B cell (primary cell): ENCODE measurements around the gene EPN2. TPM values are rescaled to one million over a fixed set of nuclear protein-coding genes. Genes with fewer than 3 reads are reported as not detected.

Source experiments
- ATAC-seq: fragments of 200-7000 bp; cut with Tn5 transposase; one replicate; pipeline ENCODE4 v1.10.0; 2021; ENCODE audit warnings: low read depth, mild to moderate bottlenecking, moderate number of reproducible peaks, moderate library complexity
- CTCF ChIA-PET: fragments of 350-600 bp; sonication (Branson Sonifier 250); formaldehyde crosslinking; loops from one replicate; lab custom pipeline; 2021; ENCODE audit warnings: antibody characterized with exemption, inconsistent platforms; lab: Charles Lee
- POLR2A ChIA-PET: fragments of 350-600 bp; sonication (Branson Sonifier 250); formaldehyde crosslinking; loops from one replicate; lab custom pipeline; 2021; ENCODE audit warnings: antibody characterized with exemption; lab: Charles Lee
- DNase-seq: peaks from one replicate; pipeline ENCODE4 v3.0.0; 2013
- H2AFZ ChIP-seq: 2 replicates; pipeline ENCODE4 v1.6.1; 2012; ENCODE audit warnings: mild to moderate bottlenecking, low read depth, low read length; ENCODE audit not compliant: insufficient read depth, poor library complexity, severe bottlenecking
- H3K27ac ChIP-seq, 2 donors: 1 replicate in 1 of 2; 2 replicates in 1 of 2; pipeline ENCODE4 v1.5.1; 2012 to 2013; ENCODE audit warnings: low read length in 2 of 2, mild to moderate bottlenecking in 2 of 2, moderate library complexity in 1 of 2
- H3K27me3 ChIP-seq, 4 experiments: fragments of 200-600 bp in 1 of 4; sonication (generic) in 1 of 4; replicated peaks in 1 of 4; 1 replicate in 2 of 4; 2 replicates in 2 of 4; pipeline versions ENCODE4 v1.6.1 to v1.7.0; 2013 to 2016; ENCODE audit warnings: low read length in 3 of 4, mild to moderate bottlenecking in 2 of 4, mixed read lengths in 1 of 4, moderate library complexity in 1 of 4; ENCODE audit not compliant: insufficient read depth in 4 of 4, control insufficient read depth in 3 of 4; ENCODE audit errors: control extremely low read depth in 1 of 4
- H3K36me3 ChIP-seq, 2 experiments: replicated peaks in 1 of 2; 1 replicate in 1 of 2; 2 replicates in 1 of 2; pipeline versions ENCODE4 v1.6.1 to v1.7.1; 2013; ENCODE audit warnings: low read length in 1 of 2; ENCODE audit not compliant: insufficient read depth in 2 of 2, control insufficient read depth in 1 of 2; ENCODE audit errors: control extremely low read depth in 1 of 2, extremely low read depth in 1 of 2
- H3K4me1 ChIP-seq, 2 donors: fragments of 200-600 bp in 1 of 2; sonication (generic) in 1 of 2; 1 replicate in 1 of 2; 2 replicates in 1 of 2; pipeline versions ENCODE4 v1.5.1 to v1.6.1; 2013 to 2017; ENCODE audit warnings: low read length in 2 of 2; ENCODE audit not compliant: control insufficient read depth in 2 of 2, insufficient read depth in 2 of 2
- H3K4me2 ChIP-seq: replicated peaks from 2 replicates; pipeline ENCODE3; 2012; ENCODE audit warnings: mild to moderate bottlenecking, low read depth, low read length; ENCODE audit not compliant: poor library complexity, severe bottlenecking
- H3K4me3 ChIP-seq, 5 experiments: fragments of 200-600 bp in 1 of 5; sonication (generic) in 1 of 5; 1 replicate in 3 of 5; 2 replicates in 2 of 5; pipeline versions ENCODE4 v1.5.1 to v1.7.0; 2011 to 2016; ENCODE audit warnings: low read length in 4 of 5, mild to moderate bottlenecking in 4 of 5, low read depth in 2 of 5, control low read depth in 1 of 5, moderate library complexity in 1 of 5; ENCODE audit not compliant: insufficient read depth in 1 of 5; ENCODE audit errors: control extremely low read depth in 1 of 5, extremely low read depth in 1 of 5
- H3K79me2 ChIP-seq: fragments of 200-600 bp; sonication (generic); one replicate; pipeline ENCODE4 v1.6.0; 2016; ENCODE audit warnings: low read length; ENCODE audit not compliant: control insufficient read depth, insufficient read depth
- H3K9ac ChIP-seq: fragments of 200-600 bp; sonication (generic); 2 replicates; pipeline ENCODE4 v1.6.1; 2017; ENCODE audit warnings: mild to moderate bottlenecking, low read length, moderate library complexity
- H3K9me3 ChIP-seq, 3 donors: one replicate each; pipeline versions ENCODE4 v1.6.1 to v1.7.1; 2013; ENCODE audit warnings: low read length in 2 of 3; ENCODE audit not compliant: control insufficient read depth in 2 of 3, insufficient read depth in 1 of 3; ENCODE audit errors: control extremely low read depth in 1 of 3
- H4K20me1 ChIP-seq: 2 replicates; pipeline ENCODE4 v1.6.0; 2012; ENCODE audit warnings: mild to moderate bottlenecking, low read length; ENCODE audit not compliant: insufficient read depth, control insufficient read depth, poor library complexity, severe bottlenecking
- H3K27ac Mint-ChIP-seq: one replicate; pipeline ENCODE4 v1.8.0; 2021; ENCODE audit warnings: mixed read lengths
- H3K27me3 Mint-ChIP-seq: one replicate; pipeline ENCODE4 v1.8.0; 2021; ENCODE audit warnings: mixed read lengths
- H3K4me1 Mint-ChIP-seq: one replicate; pipeline ENCODE4 v1.8.0; 2021; ENCODE audit warnings: mixed read lengths
- H3K4me3 Mint-ChIP-seq: one replicate; pipeline ENCODE4 v1.8.0; 2021; ENCODE audit warnings: mixed read lengths
- H3K9me3 Mint-ChIP-seq: one replicate; pipeline ENCODE4 v1.8.0; 2022; ENCODE audit warnings: mixed read lengths; ENCODE audit not compliant: insufficient read depth
- EZH2 ChIP-seq: IDR thresholded peaks from 2 replicates; pipeline ENCODE4 v1.6.1; 2012; ENCODE audit warnings: borderline replicate concordance, low read depth, mild to moderate bottlenecking, moderate library complexity, low read length; ENCODE audit not compliant: insufficient read depth, poor library complexity, severe bottlenecking
- WGBS: methylation state at CpG from one replicate; pipeline ENCODE4 v1.1.5; 2013; ENCODE audit warnings: missing lambda C conversion rate; ENCODE audit not compliant: insufficient coverage; 5-methylcytosine and 5-hydroxymethylcytosine counted together
- intact Hi-C: fragments of 100-400 bp; cut with micrococcal nuclease; formaldehyde crosslinking; loops from one replicate; pipeline ENCODE4 v1.10.0; 2022
- polyA plus RNA-seq: library from polyadenylated mRNA; depleted of rRNA; stranded (reverse); fragments of >200 nt; gene quantifications from 2 replicates; pipeline ENCODE4 v1.2.3, GENCODE V29; 2012
- total RNA-seq, 2 donors: library from RNA; stranded (reverse); fragments of 120-200 nt in 1 of 2; gene quantifications; 1 replicate in 1 of 2; 2 replicates in 1 of 2; pipeline versions ENCODE4 v1.2.3 to v1.2.4, GENCODE V29; 2013 to 2022
- TF ChIP-seq, protein P1 (sequence below): fragments of 200-600 bp; IDR thresholded peaks from one replicate; pipeline ENCODE4 v1.8.0; 2022; ENCODE audit warnings: antibody characterized with exemption, mild to moderate bottlenecking

The EPN2 gene
- total and polyA plus RNA-seq, 2 donors (not counting 1 experiment from before 2014, with no cell fraction given): 15.7 to 35.6 TPM

GRCh38 chr17:19347323-19348080, 110.3 kb downstream of the EPN2 start:
- TF ChIP-seq EZH2: no peak
- TF ChIP-seq, protein P1, sequence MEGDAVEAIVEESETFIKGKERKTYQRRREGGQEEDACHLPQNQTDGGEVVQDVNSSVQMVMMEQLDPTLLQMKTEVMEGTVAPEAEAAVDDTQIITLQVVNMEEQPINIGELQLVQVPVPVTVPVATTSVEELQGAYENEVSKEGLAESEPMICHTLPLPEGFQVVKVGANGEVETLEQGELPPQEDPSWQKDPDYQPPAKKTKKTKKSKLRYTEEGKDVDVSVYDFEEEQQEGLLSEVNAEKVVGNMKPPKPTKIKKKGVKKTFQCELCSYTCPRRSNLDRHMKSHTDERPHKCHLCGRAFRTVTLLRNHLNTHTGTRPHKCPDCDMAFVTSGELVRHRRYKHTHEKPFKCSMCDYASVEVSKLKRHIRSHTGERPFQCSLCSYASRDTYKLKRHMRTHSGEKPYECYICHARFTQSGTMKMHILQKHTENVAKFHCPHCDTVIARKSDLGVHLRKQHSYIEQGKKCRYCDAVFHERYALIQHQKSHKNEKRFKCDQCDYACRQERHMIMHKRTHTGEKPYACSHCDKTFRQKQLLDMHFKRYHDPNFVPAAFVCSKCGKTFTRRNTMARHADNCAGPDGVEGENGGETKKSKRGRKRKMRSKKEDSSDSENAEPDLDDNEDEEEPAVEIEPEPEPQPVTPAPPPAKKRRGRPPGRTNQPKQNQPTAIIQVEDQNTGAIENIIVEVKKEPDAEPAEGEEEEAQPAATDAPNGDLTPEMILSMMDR: no peak
- no peak overlapping the region for H2AFZ ChIP-seq
- H3K4me2 ChIP-seq: no peak overlapping the region
- peaks cover 0 to 11% of the 10 kb centered on the region in 2 donors for H3K4me1 ChIP-seq
- H3K36me3 ChIP-seq: no peaks in the 10 kb centered on the region
- POLR2A ChIA-PET: no interaction called here
- Mint-ChIP-seq H3K4me1 (peaks cover 8% of the 10 kb centered on the region), H3K4me3 (no peak overlapping the region), H3K27me3 (peaks cover 8% of the 10 kb centered on the region), H3K27ac (no peak overlapping the region), H3K9me3 (no peaks in the 10 kb centered on the region)
- DNase-seq (peak; percentile 13), ATAC-seq (peak; percentile 58)
- intact Hi-C loops: no loop called here
- H4K20me1 ChIP-seq: no peaks in the 10 kb centered on the region
- H3K9me3 ChIP-seq: no peaks in the 10 kb centered on the region
- CTCF ChIA-PET: interaction anchor here (2.2 kb wide), 1 partner anchor 9 kb away, joined by 9 read pairs; no protein-coding TSS in a partner anchor
- WGBS: 82% methylated on average over 13 of the region's 13 CpGs
- no peaks in the 10 kb centered on the region for H3K27me3 ChIP-seq
- H3K4me3 ChIP-seq: no peak overlapping the region
- H3K27ac ChIP-seq: no peak overlapping the region
- no peaks in the 10 kb centered on the region for H3K79me2 ChIP-seq
- H3K9ac ChIP-seq: no peak overlapping the region

- Mint-ChIP-seq H3K4me3 (no peak overlapping the region), H3K27ac (no peak overlapping the region), H3K9me3 (no peaks in the 10 kb centered on the region), H3K27me3 (peaks cover 8% of the 10 kb centered on the region), H3K4me1 (peaks cover 8% of the 10 kb centered on the region)
- Histone ChIP-seq H3K36me3 (no peaks in the 10 kb centered on the region), H3K4me3 (no peak overlapping the region), H3K4me2 (no peak overlapping the region), H3K79me2 (no peaks in the 10 kb centered on the region), H3K9me3 (no peaks in the 10 kb centered on the region), H3K9ac (no peak overlapping the region), H3K27me3 (no peaks in the 10 kb centered on the region), H3K27ac (no peak overlapping the region), H4K20me1 (no peaks in the 10 kb centered on the region), H3K4me1 (peaks cover 0 to 11% of the 10 kb centered on the region in 2 donors), H2AFZ (no peak overlapping the region)
- DNase-seq (no peak), ATAC-seq (no peak)
- intact Hi-C loops: no loop called here
- CTCF ChIA-PET: interaction anchor here (2.2 kb wide), 1 partner anchor 10 kb away, joined by 9 read pairs; no protein-coding TSS in a partner anchor
- TF ChIP-seq, protein P1: no peak
- no peak for TF ChIP-seq EZH2
- WGBS: 100% methylated on average over 3 of the region's 9 CpGs
- POLR2A ChIA-PET: no interaction called here
These were observed 111.0 kb downstream of the EPN2 start for GRCh38 chr17:19348081-19348650.
